GM18508 (cell line): ENCODE results near the gene GYS1.

Source experiments
- ATAC-seq: cut with Tn5 transposase; IDR thresholded peaks from one replicate; pipeline ENCODE4 v1.9.1; 2021; ENCODE audit warnings: moderate number of reproducible peaks; ENCODE audit not compliant: insufficient read depth, unreplicated experiment

Gene GYS1

GRCh38 chr19:48965806-48966540, 27.1 kb downstream of the GYS1 start:
- ATAC-seq: no peak

GRCh38 chr19:48965040-48965805, 27.9 kb downstream of the GYS1 start, which contains the start of gene FTL:
TSS of gene FTL (plus strand) at chr19:48965309. CDS start at chr19:48965508, 199 bp downstream.
- no peak for ATAC-seq

- ATAC-seq: no peak
Observed at GRCh38 chr19:48964205-48965039, 28.7 kb downstream of the GYS1 start.

GRCh38 chr19:48963371-48964204, 29.5 kb downstream of the GYS1 start:
- no peak for ATAC-seq

GRCh38 chr19:48962849-48963165, 30.3 kb downstream of the GYS1 start:
- no peak for ATAC-seq

- no peak for ATAC-seq
Observed at GRCh38 chr19:48962029-48962848, 30.9 kb downstream of the GYS1 start.

- no peak for ATAC-seq
Observed at GRCh38 chr19:48961673-48962028, 31.5 kb downstream of the GYS1 start.

GRCh38 chr19:48961051-48961649, 32.0 kb downstream of the GYS1 start:
- ATAC-seq: no peak

- no peak for ATAC-seq
Observed at GRCh38 chr19:48959341-48960239, 33.5 kb downstream of the GYS1 start.

GRCh38 chr19:48958006-48958405, 35.1 kb downstream of the GYS1 start:
- ATAC-seq: no peak

- ATAC-seq: no peak
Observed at GRCh38 chr19:48955308-48955958, 37.7 kb downstream of the GYS1 start.

GRCh38 chr19:48954595-48955307, 38.4 kb downstream of the GYS1 start, which contains the start of gene BAX:
TSS of gene BAX (plus strand) at chr19:48954875. CDS start at chr19:48954929, 54 bp downstream.
- no peak for ATAC-seq

- ATAC-seq: no peak
Observed at GRCh38 chr19:48953990-48954594, 39.0 kb downstream of the GYS1 start.

GRCh38 chr19:48953141-48953540, 40.0 kb downstream of the GYS1 start:
- ATAC-seq: no peak

GRCh38 chr19:48950830-48951519, 42.1 kb downstream of the GYS1 start:
- no peak for ATAC-seq

GRCh38 chr19:48950159-48950558, 43.0 kb downstream of the GYS1 start:
- no peak for ATAC-seq
